GM19328 (cell line): ENCODE measurements around the gene OPA1.

Experiments used
- ATAC-seq: cut with Tn5 transposase; IDR thresholded peaks from one replicate; pipeline ENCODE4 v1.9.1; 2021; ENCODE audit warnings: mild to moderate bottlenecking, moderate library complexity; ENCODE audit not compliant: unreplicated experiment

The OPA1 gene

DNA sequence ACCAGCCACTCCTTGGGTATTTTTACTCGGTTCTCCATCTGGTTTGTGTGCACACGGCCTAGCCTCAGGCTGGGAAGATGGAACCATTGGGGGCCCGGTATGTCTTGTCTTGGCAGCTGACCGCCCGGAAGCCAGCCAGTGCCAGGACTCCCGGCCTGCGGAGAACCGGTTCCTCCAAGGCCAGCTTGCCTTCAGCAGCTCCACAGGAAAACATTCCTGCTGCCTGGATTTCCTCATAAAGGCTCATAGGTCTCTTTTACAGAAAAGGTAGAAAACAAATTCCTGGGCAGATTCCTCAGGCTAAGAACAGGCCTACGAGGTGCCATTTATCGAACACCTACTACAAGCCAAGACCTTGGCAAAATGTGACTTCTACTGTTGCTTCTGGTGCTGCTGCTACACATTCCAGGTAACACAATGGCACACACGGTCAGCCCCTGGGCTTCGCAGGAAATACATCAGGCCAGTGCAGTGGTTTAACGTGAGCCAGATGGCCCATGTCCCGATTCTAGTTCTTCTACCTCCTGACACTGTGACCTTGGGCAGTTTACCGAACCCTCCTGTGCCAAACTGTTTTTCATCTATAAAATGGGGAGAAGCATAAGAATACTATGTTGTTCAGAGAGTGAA lies 141.8 kb downstream of the OPA1 start:
- ATAC-seq, result no peak

- no peak for ATAC-seq
These were observed 142.8 kb downstream of the OPA1 start for GRCh38 chr3:193735850-193736249.

DNA sequence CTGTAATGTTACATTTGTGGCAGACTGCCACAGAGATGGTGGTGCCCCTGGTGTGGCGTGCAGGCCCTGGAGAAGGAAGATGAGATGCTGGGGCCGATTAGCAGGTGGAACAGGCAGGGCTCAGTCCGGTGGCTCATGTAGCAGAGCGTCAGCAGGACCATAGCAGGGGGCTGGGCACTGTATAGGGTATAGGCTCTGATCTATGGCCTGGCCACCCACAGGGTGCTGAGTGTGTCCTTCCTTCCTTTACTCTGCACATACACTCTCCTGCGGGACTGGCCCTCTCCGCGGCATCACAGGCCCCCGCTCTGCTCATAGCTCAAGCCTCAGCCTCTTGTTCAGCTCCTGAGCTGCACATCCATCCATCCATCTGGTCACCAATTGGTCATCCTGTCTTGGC lies 143.6 kb downstream of the OPA1 start:
- ATAC-seq, result no peak

- ATAC-seq, result no peak
These were observed 144.3 kb downstream of the OPA1 start for GRCh38 chr3:193737191-193737751.

- no peak for ATAC-seq
These were observed 149.6 kb downstream of the OPA1 start for GRCh38 chr3:193742628-193743027.

DNA sequence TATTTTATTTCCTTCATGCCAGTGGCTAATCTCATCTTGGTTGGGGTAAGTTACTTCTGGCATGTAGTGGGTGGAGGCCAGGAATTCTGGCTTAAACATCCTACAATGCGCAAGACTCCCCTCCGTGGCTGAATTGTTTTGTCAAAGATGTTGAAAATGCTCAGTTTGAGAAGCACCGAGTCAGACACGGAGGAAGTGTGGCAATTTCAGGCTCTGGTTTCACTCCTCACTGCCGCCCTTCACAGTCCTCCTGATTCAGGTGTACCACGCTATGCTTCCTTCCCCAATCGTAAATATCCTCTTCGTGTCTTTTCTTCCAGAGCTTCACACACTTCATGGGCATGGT lies 150.7 kb downstream of the OPA1 start:
- ATAC-seq, result no peak

DNA sequence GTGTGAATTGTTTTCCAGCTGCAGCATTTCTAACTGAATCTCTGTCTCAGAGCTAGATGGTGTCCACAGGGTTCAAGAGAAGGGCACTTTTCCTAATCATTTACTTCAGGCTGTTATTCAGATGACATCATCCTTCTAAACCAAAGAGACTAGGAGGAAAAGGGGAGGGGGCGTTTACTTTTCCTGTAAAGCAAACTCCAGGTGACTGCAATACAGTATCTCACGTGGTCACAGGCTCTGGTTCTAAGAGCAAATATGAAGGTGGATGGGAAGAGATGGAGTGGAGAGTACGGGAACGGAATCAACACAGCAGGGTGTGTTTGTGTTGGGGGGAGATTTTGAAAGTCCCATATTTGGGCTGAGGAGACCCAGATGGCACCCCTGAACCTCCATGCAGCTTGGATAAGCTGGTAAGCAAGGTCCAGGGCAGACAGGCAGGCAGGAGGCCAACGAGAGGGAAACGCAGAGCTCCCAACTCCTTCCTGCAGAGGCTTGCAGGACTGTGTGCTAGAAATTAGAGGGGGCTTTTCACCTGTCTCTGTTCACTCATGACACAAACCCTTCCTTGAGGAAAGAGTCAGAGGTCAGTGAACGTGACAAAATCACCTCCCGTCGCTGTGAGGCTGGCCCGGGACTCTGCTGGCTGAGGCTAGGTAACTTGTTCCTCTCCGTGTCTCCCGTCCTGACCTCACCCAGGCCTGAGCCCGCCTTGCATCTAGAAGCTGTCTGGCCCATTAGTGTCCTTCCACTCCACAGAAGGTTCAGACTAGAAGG lies 151.2 kb downstream of the OPA1 start:
- no peak for ATAC-seq

GRCh38 chr3:193744822-193745684 lies 152.0 kb downstream of the OPA1 start:
- ATAC-seq, result no peak

- no peak for ATAC-seq
These were observed 153.8 kb downstream of the OPA1 start for GRCh38 chr3:193746832-193747231.
